Subcutaneous adipose tissue (tissue), 4 donors: ENCODE data around the gene NUP205. TPM values are rescaled to one million over a fixed set of nuclear protein-coding genes. Genes with fewer than 3 reads are reported as not detected.

Experiments
- total RNA-seq, 4 donors: library from RNA; depleted of rRNA; stranded (reverse); fragments of >200 nt; gene quantifications; one replicate each; pipeline ENCODE4 v1.1.0, GENCODE V29; 2016
- TF ChIP-seq, protein P1 (sequence below): fragments of 450-650 bp; IDR thresholded peaks from one replicate; pipeline ENCODE4 v1.5.1; 2016; ENCODE audit warnings: low read depth, mild to moderate bottlenecking, control low read depth, antibody characterized with exemption, moderate library complexity

NUP205 gene
- total RNA-seq, 4 donors from 2014 or later, result 22.5 to 64.2 (median 23.9) TPM

GRCh38 chr7:135620980-135621850, 63.5 kb downstream of the NUP205 start:
- TF ChIP-seq, protein P1, sequence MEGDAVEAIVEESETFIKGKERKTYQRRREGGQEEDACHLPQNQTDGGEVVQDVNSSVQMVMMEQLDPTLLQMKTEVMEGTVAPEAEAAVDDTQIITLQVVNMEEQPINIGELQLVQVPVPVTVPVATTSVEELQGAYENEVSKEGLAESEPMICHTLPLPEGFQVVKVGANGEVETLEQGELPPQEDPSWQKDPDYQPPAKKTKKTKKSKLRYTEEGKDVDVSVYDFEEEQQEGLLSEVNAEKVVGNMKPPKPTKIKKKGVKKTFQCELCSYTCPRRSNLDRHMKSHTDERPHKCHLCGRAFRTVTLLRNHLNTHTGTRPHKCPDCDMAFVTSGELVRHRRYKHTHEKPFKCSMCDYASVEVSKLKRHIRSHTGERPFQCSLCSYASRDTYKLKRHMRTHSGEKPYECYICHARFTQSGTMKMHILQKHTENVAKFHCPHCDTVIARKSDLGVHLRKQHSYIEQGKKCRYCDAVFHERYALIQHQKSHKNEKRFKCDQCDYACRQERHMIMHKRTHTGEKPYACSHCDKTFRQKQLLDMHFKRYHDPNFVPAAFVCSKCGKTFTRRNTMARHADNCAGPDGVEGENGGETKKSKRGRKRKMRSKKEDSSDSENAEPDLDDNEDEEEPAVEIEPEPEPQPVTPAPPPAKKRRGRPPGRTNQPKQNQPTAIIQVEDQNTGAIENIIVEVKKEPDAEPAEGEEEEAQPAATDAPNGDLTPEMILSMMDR, result no peak

- TF ChIP-seq, protein P1, result no peak
These were observed 76.6 kb downstream of the NUP205 start for GRCh38 chr7:135634191-135634878.

- TF ChIP-seq, protein P1, result no peak
These were observed 86.4 kb downstream of the NUP205 start for GRCh38 chr7:135644154-135644553.

GRCh38 chr7:135644729-135645128, 87.0 kb downstream of the NUP205 start:
- TF ChIP-seq, protein P1, result no peak

DNA sequence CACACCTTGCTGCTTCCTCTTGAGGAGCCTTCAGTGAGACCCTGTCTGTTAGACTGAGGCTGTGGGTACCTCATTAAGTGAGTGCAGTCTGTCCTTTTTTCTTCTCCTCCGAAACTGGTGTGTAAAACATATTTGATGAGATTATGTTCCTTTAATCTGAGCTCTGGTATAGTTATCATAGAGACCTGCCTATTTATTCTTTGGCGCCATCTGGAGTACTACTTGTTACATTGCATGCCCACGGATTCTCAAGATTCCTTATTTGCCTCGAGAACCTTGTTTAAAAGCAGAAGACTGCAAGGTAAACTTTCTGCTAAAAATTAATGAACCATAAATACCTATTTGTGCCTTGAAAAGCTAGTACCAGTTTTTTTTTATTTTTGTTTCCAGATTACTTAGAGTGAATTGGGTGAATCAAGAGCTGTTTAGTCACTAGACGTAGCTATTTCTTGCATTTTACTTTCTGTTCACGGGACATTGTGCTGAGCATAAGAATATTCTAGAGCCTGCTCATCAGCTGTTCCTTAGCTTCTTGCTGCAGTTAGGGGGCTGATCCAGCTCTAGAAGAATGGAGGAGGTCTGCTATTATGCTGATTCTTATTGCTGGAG, 87.7 kb downstream of the NUP205 start:
- TF ChIP-seq, protein P1, result no peak

DNA sequence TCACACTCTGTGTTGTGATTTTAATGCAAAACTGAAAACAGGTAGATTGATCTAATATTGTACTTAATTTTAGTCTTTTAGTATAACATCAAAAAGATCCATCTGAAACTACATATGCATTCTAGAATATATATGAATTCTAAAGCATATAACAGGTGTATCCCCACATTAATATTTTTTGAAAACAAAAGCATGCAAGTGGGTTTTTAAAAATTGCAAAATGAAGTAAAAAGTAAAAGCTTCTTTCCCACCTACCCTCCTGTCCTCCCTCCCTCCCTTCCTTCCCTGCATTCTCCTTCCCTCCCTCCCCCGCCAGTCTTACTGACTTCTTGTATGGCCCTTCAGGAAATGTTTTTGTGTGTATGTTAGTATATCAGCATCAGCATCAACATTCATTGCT, 90.0 kb downstream of the NUP205 start:
- TF ChIP-seq, protein P1, result no peak

GRCh38 chr7:135648235-135648634, 90.5 kb downstream of the NUP205 start:
- TF ChIP-seq, protein P1, result no peak
